ENCODE data around the gene PARD3.
A peak's percentile ranks its signal among the peaks of the same experiment; 100 is the strongest.

PARD3 gene

DNA sequence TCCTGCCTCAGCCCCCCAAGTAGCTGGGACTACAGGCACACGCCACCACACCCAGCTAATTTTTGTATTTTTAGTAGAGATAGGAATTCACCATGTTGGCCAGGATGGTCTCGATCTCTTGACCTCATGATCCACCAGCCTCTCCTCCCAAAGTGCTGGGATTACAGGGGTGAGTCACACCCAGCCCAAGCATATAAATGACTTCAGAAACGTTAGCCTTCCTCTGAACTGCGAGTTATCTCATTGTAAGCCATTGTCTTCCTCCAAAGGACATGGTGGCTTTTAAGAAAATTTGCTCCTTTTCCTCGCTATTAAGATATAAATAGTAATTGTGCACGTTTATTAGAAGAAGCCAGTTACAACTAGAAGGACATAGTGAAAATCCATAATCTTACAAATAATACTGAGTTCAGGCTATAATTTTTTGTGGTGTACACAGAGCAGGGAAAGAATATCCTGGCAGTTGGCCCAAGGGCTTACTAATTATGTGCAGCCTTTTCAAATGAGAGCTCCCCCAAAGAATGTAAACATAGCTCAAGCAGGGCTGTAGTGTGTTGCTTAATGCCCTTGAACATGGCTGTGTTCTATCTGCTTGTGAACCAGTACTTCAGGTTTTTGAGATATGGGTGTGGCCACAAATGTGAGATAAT lies 495.8 kb downstream of the PARD3 start:
- DNase-seq = peak; percentile 52

DNA sequence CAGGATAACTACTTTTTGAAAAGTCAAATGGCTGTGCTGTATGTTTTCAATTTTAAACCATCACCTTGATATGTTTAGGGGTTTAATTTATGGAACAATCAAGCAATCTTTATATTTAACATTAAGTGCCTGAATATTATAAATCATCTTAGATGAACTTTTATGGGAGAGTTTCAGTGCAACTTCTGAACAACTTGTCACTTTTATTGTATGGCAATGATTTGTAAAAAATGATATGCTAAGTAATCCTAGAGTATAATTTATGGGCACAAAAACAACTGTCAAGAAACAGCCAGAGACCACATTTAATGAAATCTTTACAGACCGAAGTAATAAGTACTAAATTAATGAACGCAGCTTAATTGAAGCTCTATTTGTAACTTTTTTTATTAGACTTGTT lies 498.9 kb downstream of the PARD3 start:
- DNase-seq = no peak

DNA sequence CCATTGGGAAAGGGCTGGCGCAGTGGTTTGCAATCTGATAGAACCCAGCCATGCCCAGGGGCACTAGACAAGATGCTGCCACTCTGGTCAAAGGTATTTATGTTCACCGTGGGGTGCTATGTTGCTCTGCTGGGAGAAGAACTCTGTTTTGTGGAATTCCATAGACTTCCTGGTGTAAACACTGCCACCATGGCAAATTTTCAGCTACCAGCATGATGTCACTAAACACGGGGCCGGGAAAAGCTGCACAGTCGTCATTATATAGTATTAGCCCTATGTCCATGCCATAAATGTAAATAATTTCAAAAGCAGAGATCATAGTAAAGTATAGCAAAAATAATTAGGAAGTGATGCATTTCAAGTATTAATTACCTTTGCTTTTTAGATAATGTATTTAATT lies 500.6 kb downstream of the PARD3 start:
- no peak for DNase-seq

DNA sequence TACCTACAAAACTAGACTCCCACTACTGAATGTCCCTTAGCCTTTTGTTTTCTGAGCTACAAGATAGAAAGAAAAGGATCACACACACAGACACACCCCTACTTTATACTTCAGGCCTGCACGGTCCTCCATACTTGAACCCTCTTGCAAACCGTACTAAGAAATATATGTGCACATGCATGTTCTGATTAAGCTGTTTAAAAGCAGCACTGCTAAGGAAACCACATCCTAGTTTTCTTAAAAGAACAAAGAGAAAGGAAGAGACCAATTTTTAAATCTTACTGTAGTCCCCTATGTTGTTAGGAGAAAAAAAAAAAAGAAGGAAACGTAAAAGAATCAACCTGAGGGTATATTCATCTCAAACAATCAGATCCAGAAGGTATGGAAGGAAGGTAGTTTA lies 501.2 kb downstream of the PARD3 start:
- no peak for DNase-seq

- DNase-seq = no peak
Measured at GRCh38 chr10:34313353-34313752, 501.7 kb downstream of the PARD3 start.

DNA sequence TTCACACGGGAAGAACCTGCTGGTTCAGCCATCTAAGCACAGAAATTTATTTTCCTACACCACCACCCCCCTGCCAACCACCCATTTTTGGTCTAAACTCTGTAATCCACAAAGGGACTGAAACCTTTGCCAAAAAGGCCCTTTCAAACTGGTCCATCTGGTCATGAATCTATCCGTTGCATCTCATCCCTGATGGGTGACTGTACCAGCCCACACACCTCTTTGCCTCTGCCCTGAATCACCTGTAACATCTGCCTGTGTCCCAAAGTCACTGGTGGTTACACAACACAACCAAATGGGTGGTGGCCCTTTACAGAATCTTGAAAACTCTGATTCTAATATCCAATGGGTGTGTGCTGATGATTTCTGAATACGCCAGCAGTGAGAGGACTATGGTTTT lies 503.4 kb downstream of the PARD3 start:
- no peak for DNase-seq

GRCh38 chr10:34310234-34310633 lies 504.9 kb downstream of the PARD3 start:
- DNase-seq = no peak

GRCh38 chr10:34305189-34305588 lies 509.9 kb downstream of the PARD3 start:
- no peak for DNase-seq

DNA sequence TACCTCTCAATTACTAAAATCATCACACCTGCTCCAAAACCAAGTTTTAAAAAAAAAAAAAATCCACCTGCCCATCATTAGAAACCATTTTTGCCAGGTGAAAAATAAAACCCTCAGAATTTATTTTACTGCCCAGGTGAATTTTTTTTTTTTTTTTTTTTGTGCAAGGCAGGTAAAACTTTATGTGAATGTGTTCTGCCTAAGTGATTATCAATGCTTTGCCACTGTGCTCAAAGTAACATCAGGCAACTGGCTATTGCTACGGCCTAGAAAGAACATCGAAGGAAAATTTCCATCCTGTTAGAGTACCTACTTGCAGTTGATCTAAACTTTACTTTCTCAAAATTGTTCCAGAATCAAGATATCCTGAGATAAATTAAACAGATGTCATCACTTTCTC lies 512.1 kb downstream of the PARD3 start:
- no peak for DNase-seq

GRCh38 chr10:34299105-34299611 lies 515.9 kb downstream of the PARD3 start:
- DNase-seq = no peak

DNA sequence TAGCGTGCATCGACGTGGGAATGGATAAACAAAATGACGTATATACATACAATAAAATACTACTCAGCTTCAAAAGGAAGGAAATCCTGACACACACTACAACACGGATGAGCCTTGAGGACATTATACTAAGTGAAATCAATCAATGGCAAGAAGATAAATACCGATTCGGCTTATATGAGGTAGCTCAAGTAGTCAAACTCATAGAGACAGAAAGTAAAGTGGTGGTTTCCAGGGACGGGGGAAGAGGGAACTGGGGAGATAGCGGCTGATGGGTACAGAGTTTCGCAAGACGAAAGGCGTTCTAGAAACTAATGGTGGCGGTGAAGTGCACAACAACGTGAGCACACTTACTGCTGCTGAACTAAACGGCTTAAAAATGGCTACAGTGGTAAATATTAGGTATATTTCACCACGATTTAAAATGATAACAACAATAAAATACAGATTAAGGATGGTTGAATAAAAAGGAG lies 516.7 kb downstream of the PARD3 start:
- DNase-seq = no peak

DNA sequence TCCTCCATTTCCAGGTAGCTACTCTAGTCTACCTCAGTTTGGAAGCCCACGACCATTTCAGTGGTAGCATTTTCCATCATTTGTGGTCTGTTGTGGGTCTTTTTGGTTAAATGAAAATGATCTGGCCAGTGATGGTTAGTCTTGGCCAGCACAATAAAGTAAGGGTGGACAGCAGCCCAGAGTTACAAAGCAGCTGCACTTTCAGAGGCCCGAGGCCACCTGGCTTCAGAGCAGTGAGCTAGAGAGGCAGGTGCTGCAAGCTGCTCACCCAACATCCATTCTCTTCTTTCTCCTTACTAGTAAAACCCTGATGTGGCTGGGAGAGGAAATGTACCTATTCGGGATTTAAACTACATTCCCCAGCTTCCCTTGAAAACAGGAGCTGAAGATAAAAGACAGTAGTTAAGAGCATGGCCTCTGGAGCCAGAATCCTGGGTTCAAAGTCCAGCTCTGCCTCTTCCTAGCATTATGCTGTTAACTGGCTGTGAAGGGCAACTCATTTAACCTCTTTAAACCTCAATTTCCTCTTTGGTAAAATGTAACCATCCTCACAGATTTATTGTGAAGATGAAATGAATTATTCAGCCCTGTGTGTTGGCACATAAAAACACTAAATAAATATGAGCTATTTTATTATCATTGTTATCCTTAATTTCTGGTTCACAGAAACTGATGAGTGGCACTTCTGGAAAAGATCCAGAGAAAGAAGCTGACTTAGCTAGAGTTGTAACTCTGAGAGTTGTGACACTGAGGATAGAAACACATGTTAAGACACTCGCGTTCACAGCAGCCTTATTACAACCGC lies 517.4 kb downstream of the PARD3 start:
- no peak for DNase-seq

- DNase-seq = no peak
Measured at GRCh38 chr10:34295142-34295548, 520.0 kb downstream of the PARD3 start.

- peak; percentile 12 for DNase-seq
Measured at GRCh38 chr10:34294137-34294536, 521.0 kb downstream of the PARD3 start.

- DNase-seq = no peak
Measured at GRCh38 chr10:34292675-34293074, 522.4 kb downstream of the PARD3 start.

DNA sequence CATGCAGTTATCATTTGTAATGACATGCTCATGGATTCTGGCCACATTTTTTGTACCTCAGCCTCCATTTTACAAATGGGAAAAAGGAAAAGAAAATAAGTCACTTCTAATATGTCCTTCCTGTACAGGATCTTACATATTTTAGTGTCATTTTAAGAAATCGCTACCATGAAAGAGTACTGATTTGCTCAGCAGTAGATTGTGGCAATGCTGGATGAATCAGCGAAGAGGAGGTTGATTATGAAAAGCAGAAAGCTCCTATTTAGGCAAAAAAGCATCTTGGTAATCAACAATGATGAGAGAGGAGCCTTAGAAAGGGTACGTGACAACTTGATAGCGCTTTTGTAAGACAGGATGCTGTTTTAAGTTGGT lies 522.9 kb downstream of the PARD3 start:
- DNase-seq = no peak

- DNase-seq = peak; percentile 33
Measured at GRCh38 chr10:34291466-34292193, 523.5 kb downstream of the PARD3 start.

DNA sequence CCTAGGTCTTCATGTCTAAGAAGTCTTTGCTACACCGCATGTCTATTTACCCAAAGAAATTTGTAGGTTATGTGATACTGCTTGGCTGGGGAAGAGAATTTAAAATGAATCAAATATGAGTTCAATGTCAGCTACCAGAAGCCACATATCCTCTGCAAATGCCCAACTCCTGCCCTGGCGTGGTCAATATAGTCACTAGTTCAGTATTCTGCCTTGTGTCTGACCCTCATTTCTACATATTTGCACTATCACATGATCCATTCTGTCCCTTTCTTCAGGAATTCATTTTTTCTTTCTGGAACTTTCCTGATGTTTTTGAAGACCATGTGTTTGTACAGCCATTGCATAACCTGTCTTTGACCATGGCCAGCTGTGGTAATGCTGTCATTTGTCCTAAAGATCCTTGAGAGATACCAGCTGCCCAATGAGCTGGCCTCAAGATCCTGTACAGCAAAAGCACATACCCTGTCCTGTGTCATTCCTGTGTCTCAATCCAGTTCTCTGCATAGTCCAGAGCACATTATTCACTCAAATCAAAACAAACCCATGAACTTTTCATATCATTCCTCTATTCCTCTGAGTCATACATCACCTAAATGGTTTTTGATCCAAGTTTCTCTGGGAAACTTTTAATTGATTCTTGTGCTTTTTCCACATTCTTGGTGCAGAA lies 524.5 kb downstream of the PARD3 start:
- DNase-seq = no peak

DNA sequence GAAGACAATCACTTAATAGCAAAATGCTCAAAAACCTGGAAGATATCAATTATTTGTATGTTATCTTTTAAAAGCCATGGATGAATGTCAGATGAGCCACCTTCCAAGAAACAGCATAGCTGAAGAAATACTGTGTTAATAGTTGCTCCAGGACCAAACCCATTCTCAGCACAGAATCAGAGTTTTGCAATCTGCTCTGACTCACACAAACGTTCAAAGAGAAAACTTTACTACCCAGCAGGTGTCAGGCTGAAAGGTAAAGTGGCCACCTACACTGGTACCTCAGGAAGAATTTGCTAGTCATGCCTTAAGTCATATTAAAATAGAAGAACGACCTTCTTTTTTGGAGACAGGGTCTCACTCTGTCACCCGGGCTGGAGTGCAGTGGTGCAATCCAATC lies 526.5 kb downstream of the PARD3 start:
- DNase-seq = no peak

- DNase-seq = no peak
Measured at GRCh38 chr10:34286136-34286739, 528.9 kb downstream of the PARD3 start.

GRCh38 chr10:34281661-34282582 lies 533.2 kb downstream of the PARD3 start:
- DNase-seq = peak; percentile 75

All from NCI-H526 treated with DMSO at 0.1 percent for 48 hours (cell line).